Activated naive CD4-positive, alpha-beta T cell treated with anti-CD3 and anti-CD28 coated beads, Interleukin-2, amount 50 U/mL, for 24 hours (primary cell): ENCODE results near the gene KCNMA1.

ENCODE experiments used
- H3K27ac Mint-ChIP-seq: one replicate; pipeline ENCODE4 v1.8.0; 2021; ENCODE audit warnings: mild to moderate bottlenecking, mixed read lengths
- H3K27me3 Mint-ChIP-seq: one replicate; pipeline ENCODE4 v1.8.0; 2021; ENCODE audit warnings: mixed read lengths
- H3K36me3 Mint-ChIP-seq: one replicate; pipeline ENCODE4 v1.8.0; 2021; ENCODE audit warnings: mixed read lengths
- H3K4me1 Mint-ChIP-seq: one replicate; pipeline ENCODE4 v1.8.0; 2021; ENCODE audit warnings: mixed read lengths
- H3K4me3 Mint-ChIP-seq: one replicate; pipeline ENCODE4 v1.8.0; 2021; ENCODE audit warnings: mild to moderate bottlenecking, mixed read lengths
- H3K9me3 Mint-ChIP-seq: one replicate; pipeline ENCODE4 v1.8.0; 2021; ENCODE audit warnings: mixed read lengths

The KCNMA1 gene

GRCh38 chr10:77099136-77099535 is 538.5 kb downstream of the KCNMA1 start:
- Mint-ChIP-seq H3K27me3 (peaks cover 3% of the 10 kb centered on the region), H3K27ac (no peak overlapping the region), H3K4me3 (no peak overlapping the region), H3K36me3 (no peaks in the 10 kb centered on the region), H3K9me3 (no peaks in the 10 kb centered on the region), H3K4me1 (no peaks in the 10 kb centered on the region)

- no peaks in the 10 kb centered on the region for H3K4me1 Mint-ChIP-seq
Measured at GRCh38 chr10:77097625-77098024, 540.0 kb downstream of the KCNMA1 start.

GRCh38 chr10:77093126-77093525 is 544.5 kb downstream of the KCNMA1 start:
- Mint-ChIP-seq H3K4me3 (no peak overlapping the region), H3K9me3 (no peaks in the 10 kb centered on the region), H3K4me1 (no peaks in the 10 kb centered on the region), H3K36me3 (no peaks in the 10 kb centered on the region), H3K27ac (no peak overlapping the region), H3K27me3 (peaks cover 2% of the 10 kb centered on the region)

More at GRCh38 chr10:77097625-77098024, 540.0 kb downstream of the KCNMA1 start:
- Mint-ChIP-seq H3K4me3 (no peak overlapping the region), H3K36me3 (no peaks in the 10 kb centered on the region), H3K27me3 (peaks cover 4% of the 10 kb centered on the region), H3K27ac (no peak overlapping the region), H3K9me3 (no peaks in the 10 kb centered on the region)

- no peak overlapping the region for H3K27ac Mint-ChIP-seq
- H3K4me3 Mint-ChIP-seq = no peak overlapping the region
- peaks cover 2% of the 10 kb centered on the region for H3K27me3 Mint-ChIP-seq
- no peaks in the 10 kb centered on the region for H3K9me3 Mint-ChIP-seq
- no peaks in the 10 kb centered on the region for H3K4me1 Mint-ChIP-seq
- H3K36me3 Mint-ChIP-seq = no peaks in the 10 kb centered on the region
Measured at GRCh38 chr10:77091597-77092165, 545.9 kb downstream of the KCNMA1 start.

GRCh38 chr10:77090381-77091356 is 546.9 kb downstream of the KCNMA1 start:
- Mint-ChIP-seq H3K9me3 (no peaks in the 10 kb centered on the region), H3K27me3 (peaks cover 2% of the 10 kb centered on the region), H3K4me1 (no peaks in the 10 kb centered on the region), H3K4me3 (no peak overlapping the region), H3K27ac (no peak overlapping the region), H3K36me3 (no peaks in the 10 kb centered on the region)

- Mint-ChIP-seq H3K4me1 (no peaks in the 10 kb centered on the region), H3K4me3 (no peak overlapping the region), H3K27me3 (no peaks in the 10 kb centered on the region), H3K9me3 (no peaks in the 10 kb centered on the region), H3K27ac (no peak overlapping the region), H3K36me3 (no peaks in the 10 kb centered on the region)
Measured at GRCh38 chr10:77087366-77087765, 550.2 kb downstream of the KCNMA1 start.

GRCh38 chr10:77086081-77086480 is 551.5 kb downstream of the KCNMA1 start:
- Mint-ChIP-seq H3K27ac (no peak overlapping the region), H3K4me3 (no peak overlapping the region), H3K4me1 (no peaks in the 10 kb centered on the region), H3K27me3 (no peaks in the 10 kb centered on the region), H3K9me3 (no peaks in the 10 kb centered on the region), H3K36me3 (no peaks in the 10 kb centered on the region)

GRCh38 chr10:77085344-77085743 is 552.3 kb downstream of the KCNMA1 start:
- Mint-ChIP-seq H3K27me3 (no peaks in the 10 kb centered on the region), H3K36me3 (no peaks in the 10 kb centered on the region), H3K9me3 (no peaks in the 10 kb centered on the region), H3K4me3 (no peak overlapping the region), H3K27ac (no peak overlapping the region), H3K4me1 (no peaks in the 10 kb centered on the region)

GRCh38 chr10:77084431-77085144 is 553.0 kb downstream of the KCNMA1 start:
- Mint-ChIP-seq H3K9me3 (no peaks in the 10 kb centered on the region), H3K4me3 (no peak overlapping the region), H3K27me3 (no peaks in the 10 kb centered on the region), H3K27ac (no peak overlapping the region), H3K36me3 (no peaks in the 10 kb centered on the region), H3K4me1 (no peaks in the 10 kb centered on the region)

- H3K36me3 Mint-ChIP-seq = no peaks in the 10 kb centered on the region
Measured at GRCh38 chr10:77082601-77083252, 554.9 kb downstream of the KCNMA1 start.

GRCh38 chr10:77081481-77081891 is 556.1 kb downstream of the KCNMA1 start:
- Mint-ChIP-seq H3K36me3 (no peaks in the 10 kb centered on the region), H3K27me3 (no peaks in the 10 kb centered on the region), H3K9me3 (no peaks in the 10 kb centered on the region), H3K27ac (no peak overlapping the region), H3K4me1 (no peaks in the 10 kb centered on the region), H3K4me3 (no peak overlapping the region)

More at GRCh38 chr10:77082601-77083252, 554.9 kb downstream of the KCNMA1 start:
- Mint-ChIP-seq H3K27ac (no peak overlapping the region), H3K27me3 (no peaks in the 10 kb centered on the region), H3K9me3 (no peaks in the 10 kb centered on the region), H3K4me1 (no peaks in the 10 kb centered on the region), H3K4me3 (no peak overlapping the region)

GRCh38 chr10:77080361-77081027 is 557.1 kb downstream of the KCNMA1 start:
- Mint-ChIP-seq H3K27me3 (no peaks in the 10 kb centered on the region), H3K27ac (no peak overlapping the region), H3K4me1 (no peaks in the 10 kb centered on the region), H3K9me3 (no peaks in the 10 kb centered on the region), H3K36me3 (no peaks in the 10 kb centered on the region), H3K4me3 (no peak overlapping the region)

GRCh38 chr10:77079592-77080300 is 557.9 kb downstream of the KCNMA1 start:
- Mint-ChIP-seq H3K27ac (no peak overlapping the region), H3K36me3 (no peaks in the 10 kb centered on the region), H3K27me3 (no peaks in the 10 kb centered on the region), H3K4me3 (no peak overlapping the region), H3K9me3 (no peaks in the 10 kb centered on the region), H3K4me1 (no peaks in the 10 kb centered on the region)

GRCh38 chr10:77077316-77077945 is 560.2 kb downstream of the KCNMA1 start:
- no peaks in the 10 kb centered on the region for H3K36me3 Mint-ChIP-seq
- no peak overlapping the region for H3K27ac Mint-ChIP-seq
- H3K4me1 Mint-ChIP-seq = no peaks in the 10 kb centered on the region
- no peaks in the 10 kb centered on the region for H3K27me3 Mint-ChIP-seq
- no peak overlapping the region for H3K4me3 Mint-ChIP-seq
- no peaks in the 10 kb centered on the region for H3K9me3 Mint-ChIP-seq
